ENCODE results near the gene OBI1. TPM values are rescaled to one million over a fixed set of nuclear protein-coding genes. Genes with fewer than 3 reads are reported as not detected.

Gene OBI1
- total RNA-seq, 1 experiment from 2014 or later, result 14.0 TPM

DNA sequence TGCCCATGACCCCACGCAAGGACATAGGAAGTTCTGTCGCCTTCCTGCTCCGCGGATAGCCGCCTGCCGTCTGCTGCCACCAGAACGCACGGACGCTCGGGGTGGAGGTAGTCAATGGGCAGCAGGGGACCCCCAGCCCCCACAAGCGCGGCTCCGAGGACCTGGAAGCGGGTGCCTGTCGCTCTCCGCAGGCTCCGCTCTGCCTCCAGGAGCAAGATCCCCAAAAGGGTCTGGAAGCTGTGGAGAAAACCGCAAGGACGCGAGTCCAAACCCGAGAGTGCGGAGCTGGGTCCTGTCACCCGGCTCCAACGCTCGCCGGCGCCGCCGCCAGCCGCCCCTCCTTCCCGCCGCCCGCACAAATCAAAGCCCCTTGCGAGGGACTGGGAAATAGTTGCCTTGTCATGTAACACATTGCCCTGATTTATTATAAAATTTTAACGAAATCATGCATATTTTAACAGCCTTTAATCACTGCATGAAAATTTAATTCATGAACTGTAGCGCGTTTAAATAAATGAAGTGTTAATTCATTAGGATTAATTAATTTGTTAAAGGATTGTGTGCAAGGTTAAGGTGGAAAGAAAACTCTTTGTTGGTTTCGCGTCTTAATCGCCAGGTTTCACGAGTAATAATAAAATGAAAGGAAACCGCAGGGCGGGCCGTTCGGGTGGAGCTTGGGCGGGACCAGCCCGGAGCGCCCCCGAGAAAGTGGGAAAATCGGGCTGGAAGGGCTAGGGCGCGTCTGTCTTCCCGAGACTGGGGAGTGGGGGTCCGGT, 50.1 kb downstream of the OBI1 start:
- Histone ChIP-seq H3K79me2 (ENCODE audit: insufficient read depth, low read length) (no peaks in the 10 kb centered on the region), H4K20me1 (ENCODE audit: insufficient read depth) (no peaks in the 10 kb centered on the region), H3K27ac (ENCODE audit: low read depth, low read length) (no peak overlapping the region), H2AFZ (ENCODE audit: low read depth, low read length, poor library complexity, severe bottlenecking) (no peak overlapping the region), H3K36me3 (ENCODE audit: control insufficient read depth in 1 of 2, insufficient read depth in 2 of 2, low read length in 2 of 2) (no peaks in the 10 kb centered on the region), H3K27me3 (ENCODE audit: insufficient read depth, low read length) (peaks cover 6% of the 10 kb centered on the region; the same call in 1 of the 2 replicates), H3K4me1 (ENCODE audit: control insufficient read depth in 1 of 2, insufficient read depth in 2 of 2, low read length in 2 of 2) (no peaks in the 10 kb centered on the region), H3K9me3 (ENCODE audit: control insufficient read depth in 1 of 2, insufficient read depth in 1 of 2, low read depth in 1 of 2, low read length in 2 of 2) (no peaks in the 10 kb centered on the region), H3K4me3 (replicated peaks in 1 of 2; ENCODE audit: low read depth in 1 of 2, low read length in 2 of 2) (no peak overlapping the region), H3K9me2 (ENCODE audit: insufficient read depth) (no peaks in the 10 kb centered on the region), H3K9ac (ENCODE audit: low read length) (no peak overlapping the region), H3K4me2 (ENCODE audit: low read length) (no peak overlapping the region)
- no peak for ATAC-seq
- ChIA-PET POLR2A (no interaction called here), RAD21 (ENCODE audit: low non-redundant PET in 1 of 2, low total read pairs in 2 of 2, uncharacterized antibody in 2 of 2, unreplicated experiment in 2 of 2) (no interaction called here), CTCF (no interaction called here)
- intact Hi-C loops (cut with micrococcal nuclease), result no loop called here
- BruUV-seq (replicated peaks), result no TSS peak
- no peak for DNase-seq (ENCODE audit: low read depth, low spot score)
- TF ChIP-seq CTCF (IDR thresholded peaks at IDR 0.05 in 2 of 3, conservative IDR thresholded peaks at IDR 0.05 in 1 of 3; ENCODE audit: borderline replicate concordance in 1 of 3, insufficient read depth in 1 of 3, low read depth in 2 of 3, low read length in 2 of 3) (no peak), CEBPB (IDR thresholded peaks at IDR 0.05; ENCODE audit: low read depth) (no peak), ELF1 (IDR thresholded peaks at IDR 0.05; ENCODE audit: borderline replicate concordance, low read depth) (no peak), FOSL1 (IDR thresholded peaks at IDR 0.05; ENCODE audit: low read depth) (no peak), ZFX (IDR thresholded peaks at IDR 0.05) (no peak), TCF7L2 (IDR thresholded peaks at IDR 0.05; ENCODE audit: borderline replicate concordance, extremely low read depth, insufficient read depth, insufficient read length) (no peak), SIN3A (IDR thresholded peaks at IDR 0.05; ENCODE audit: low read depth) (no peak), EGR1 (IDR thresholded peaks at IDR 0.05; ENCODE audit: low read depth) (no peak), YY1 (IDR thresholded peaks at IDR 0.05; ENCODE audit: extremely low read depth, insufficient replicate concordance, low read depth, low read length) (no peak), CBX3 (IDR thresholded peaks at IDR 0.05; ENCODE audit: low read depth) (no peak), POLR2A (IDR thresholded peaks at IDR 0.05; ENCODE audit: borderline replicate concordance, extremely low read depth, insufficient read depth, insufficient read length) (no peak), MAX (IDR thresholded peaks at IDR 0.05) (no peak)
